GM04503 (cell line): ENCODE results near the gene TMEM184C.

Experiments used
- DNase-seq: peaks from one replicate; pipeline ENCODE4 v3.0.0-alpha.2; 2012; ENCODE audit warnings: low read depth

Gene TMEM184C

GRCh38 chr4:147617173-147617840 is at the start of gene TMEM184C:
TSS of gene TMEM184C (plus strand) at chr4:147617397. CDS start at chr4:147617957, 560 bp downstream.
- peak; percentile 65 for DNase-seq

GRCh38 chr4:147570616-147571015 is 46.6 kb upstream of the TMEM184C start:
- DNase-seq = no peak

DNA sequence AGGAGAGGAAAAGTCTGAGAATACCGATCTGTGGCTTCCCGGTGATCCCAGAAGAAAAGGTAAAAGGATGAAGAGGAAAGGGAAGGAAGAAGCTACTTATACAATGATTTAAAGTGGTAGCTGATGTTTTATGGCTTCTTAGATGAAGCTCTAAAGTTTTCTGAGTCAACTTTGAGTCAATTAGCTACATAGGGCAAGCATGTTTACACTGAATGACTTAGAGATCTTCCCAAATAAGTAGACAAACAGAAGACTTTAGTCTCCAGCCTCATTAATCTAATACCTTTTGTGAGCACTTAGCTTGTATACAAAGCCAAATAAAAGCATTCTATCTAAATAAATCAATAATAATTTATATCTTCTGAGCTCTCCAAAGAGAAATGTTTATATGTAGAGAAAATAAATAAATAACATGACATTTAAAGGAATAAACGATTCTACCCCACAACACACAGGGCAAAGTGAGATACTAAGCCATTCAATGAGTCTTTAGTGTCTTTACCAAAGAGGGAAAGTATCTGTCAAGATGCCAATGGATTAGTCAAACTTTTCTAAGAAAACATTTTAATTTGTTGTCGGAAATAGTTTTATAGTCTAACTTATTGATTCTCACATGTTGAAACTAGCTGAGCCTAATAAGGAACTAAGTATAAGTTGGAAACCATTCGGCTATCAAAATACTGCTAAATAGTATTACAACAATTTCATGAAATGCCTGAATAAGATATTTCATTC is 46.0 kb upstream of the TMEM184C start:
- DNase-seq = no peak

DNA sequence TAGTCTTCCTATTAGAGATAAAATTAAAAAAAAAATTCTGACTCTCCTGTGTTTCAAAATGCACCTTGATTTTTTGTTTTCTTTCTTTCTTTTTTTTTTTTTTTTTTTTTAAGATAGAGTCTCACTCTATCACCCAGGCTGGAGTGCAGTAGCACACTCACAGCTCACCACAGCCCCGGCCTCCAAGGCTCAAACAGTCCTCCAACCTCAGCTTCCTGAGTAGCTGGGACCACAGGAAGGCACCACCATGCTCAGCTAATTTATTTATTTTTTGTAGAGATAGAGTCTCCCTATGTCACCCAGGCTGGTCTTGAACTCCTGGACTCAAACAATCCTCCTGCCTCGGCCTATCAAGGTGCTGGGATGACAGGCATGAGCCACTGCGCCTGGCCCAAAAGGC is 41.1 kb upstream of the TMEM184C start:
- no peak for DNase-seq

DNA sequence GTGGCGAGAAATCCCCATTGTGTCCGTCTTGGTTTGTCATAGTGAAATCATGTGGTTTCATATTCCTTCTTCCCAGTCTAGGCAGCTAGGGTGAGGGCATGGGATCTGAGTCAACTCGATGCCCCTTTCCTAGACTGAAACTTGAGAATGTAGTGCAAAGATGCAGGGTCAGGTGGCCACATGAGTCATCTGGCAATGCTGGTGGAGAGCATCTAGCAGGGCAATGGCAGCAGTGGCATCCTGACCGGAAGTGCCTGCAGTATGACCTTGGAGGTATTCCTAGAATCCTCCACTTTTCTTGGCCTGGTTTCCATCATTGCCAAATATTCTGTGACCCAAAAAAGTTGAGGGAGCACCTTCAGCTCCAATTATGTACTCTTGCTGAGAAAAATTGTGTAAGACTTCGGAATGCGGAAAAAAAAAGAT is 39.1 kb upstream of the TMEM184C start:
- peak; percentile 44 for DNase-seq

DNA sequence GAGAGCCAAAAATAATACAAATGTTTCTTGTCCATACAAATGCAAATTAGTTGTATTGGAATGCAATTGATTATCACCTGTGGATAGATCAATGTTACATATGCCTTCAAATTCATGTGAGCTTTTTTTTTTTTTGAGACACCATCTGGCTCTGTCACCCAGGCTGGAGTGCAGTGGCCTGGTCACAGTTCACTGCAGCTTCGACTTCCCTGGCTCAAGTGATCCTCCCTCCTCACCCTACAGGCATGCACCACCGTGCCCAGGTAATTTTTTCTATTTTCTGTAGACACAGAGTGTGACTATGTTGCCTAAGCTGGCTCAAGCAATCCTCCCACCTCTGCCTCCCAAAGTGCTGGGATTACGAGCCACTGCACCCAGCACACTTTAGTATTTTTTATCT is 38.6 kb upstream of the TMEM184C start:
- DNase-seq = no peak

- no peak for DNase-seq
Measured at GRCh38 chr4:147580396-147580795, 36.8 kb upstream of the TMEM184C start.

- DNase-seq = no peak
Measured at GRCh38 chr4:147581606-147582350, 35.4 kb upstream of the TMEM184C start.

DNA sequence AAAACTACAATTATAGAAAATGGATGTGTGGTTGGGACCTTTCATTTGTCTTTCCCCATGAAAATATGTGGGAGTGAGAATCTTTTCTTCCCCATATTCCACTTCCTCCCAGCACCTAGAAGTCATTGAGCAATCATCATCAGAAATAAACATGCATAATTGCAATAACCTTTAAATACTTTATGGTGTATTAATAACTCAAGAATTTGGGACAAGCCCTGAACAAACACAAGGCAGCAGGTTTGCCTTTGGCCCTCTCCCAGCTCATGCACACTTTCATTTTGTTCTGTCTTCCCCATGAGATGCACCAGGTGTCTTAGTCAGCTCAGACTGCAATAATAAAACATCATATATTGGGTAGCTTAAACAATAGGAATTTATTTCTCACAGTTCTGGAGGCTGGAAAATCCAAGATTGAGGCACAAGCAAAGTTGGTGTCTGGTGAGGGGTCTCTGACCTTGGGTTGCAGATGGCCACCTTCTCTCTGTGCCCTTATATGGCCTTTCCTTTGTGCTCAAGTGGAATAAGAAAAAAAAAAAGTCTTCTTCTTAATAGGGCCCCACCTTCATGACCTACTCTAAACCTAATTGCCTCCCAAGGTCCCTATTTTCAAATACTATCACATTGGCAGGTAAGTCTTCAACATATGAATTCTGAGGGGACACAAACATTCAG is 34.7 kb upstream of the TMEM184C start:
- no peak for DNase-seq

GRCh38 chr4:147583876-147584275 is 33.3 kb upstream of the TMEM184C start:
- DNase-seq = no peak

GRCh38 chr4:147586032-147586431 is 31.2 kb upstream of the TMEM184C start:
- DNase-seq = no peak

DNA sequence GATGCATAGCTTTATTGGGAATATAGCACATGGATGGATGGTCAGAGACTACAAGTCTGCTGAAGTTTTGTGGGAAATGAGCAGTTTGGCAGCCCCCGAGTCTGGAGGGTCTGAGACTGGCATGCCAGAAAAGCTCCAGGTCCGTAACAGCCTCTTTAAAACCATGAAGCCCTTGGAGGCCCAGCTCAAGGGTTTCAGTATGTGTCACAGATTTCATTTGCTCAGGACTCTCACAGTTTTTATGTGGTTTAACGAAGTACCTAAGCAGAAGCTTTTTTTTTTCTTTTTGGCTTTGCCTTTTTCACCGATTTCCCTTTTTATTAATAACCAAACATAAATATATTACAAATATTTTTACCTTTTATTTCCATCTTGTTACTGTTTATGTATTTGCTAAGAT is 30.6 kb upstream of the TMEM184C start:
- no peak for DNase-seq

- DNase-seq = no peak
Measured at GRCh38 chr4:147587041-147587440, 30.2 kb upstream of the TMEM184C start.

DNA sequence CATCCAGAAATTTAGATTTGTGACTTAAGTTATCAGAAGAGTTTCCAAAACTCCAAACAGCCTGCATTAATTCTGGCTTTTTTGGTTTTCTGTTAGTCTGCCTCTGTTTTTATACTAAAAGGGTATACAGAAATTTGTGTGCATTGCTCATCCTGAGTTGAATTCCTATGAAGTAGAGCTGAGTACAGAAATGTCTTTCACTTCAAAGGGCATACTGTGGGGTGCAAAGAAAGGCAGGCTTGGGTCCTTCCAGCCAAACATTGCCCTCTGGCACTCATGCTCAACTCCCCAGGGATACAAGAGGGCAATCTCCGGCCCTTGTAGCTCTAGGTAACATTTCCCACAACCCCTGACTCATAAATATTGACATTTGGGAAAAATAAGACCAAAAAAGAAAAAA is 27.6 kb upstream of the TMEM184C start:
- no peak for DNase-seq

DNA sequence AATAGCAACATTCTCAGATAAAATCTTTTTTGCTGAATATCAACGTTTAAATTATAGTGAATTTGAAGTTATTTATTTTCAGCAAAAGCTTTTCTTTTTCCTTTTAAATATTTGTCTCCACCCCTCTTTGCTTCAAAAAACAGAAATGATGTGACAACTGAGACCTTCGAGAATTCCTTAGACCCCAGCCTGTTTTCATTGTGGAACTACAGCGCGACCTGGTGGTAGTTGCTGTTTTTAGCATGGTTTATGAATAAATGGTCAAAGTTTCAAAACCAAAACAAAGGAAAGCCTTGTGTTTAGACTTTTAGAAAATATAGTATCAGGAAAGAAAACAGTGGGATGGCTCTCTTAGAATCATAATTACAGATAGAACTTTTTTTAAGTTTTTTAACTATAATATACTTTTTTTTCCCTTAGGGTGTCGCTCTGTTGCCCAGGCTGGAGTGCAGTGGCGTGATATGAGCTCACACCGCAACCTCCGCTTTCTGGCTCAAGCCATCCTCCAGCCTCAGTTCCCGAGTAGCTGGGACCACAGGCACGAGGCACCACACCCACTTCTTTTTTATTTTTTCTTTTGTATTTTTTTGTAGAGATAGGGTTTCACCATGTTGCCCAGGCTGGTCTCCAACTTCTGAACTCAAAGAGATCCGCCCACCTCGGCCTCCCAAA is 26.8 kb upstream of the TMEM184C start:
- no peak for DNase-seq

- no peak for DNase-seq
Measured at GRCh38 chr4:147591106-147591505, 26.1 kb upstream of the TMEM184C start.

DNA sequence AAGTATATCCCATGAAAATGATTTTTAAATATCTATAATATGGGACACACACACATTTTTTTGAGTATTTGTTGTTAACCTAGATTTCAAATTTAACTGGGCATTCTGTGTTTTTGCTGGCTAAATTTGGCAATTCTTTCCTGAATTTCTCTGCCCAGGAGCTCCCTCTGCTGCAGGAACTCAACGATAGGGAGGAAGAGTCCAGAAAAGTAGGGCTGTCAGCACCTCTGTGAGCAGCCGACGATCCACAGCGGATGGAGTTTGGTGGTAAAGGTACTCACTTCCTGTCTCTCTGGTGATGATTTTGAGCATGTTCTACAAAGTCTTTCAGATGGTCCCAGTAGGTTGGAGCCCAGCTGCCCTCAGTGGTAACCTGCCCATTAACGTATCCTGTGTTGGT is 23.1 kb upstream of the TMEM184C start:
- DNase-seq = no peak

DNA sequence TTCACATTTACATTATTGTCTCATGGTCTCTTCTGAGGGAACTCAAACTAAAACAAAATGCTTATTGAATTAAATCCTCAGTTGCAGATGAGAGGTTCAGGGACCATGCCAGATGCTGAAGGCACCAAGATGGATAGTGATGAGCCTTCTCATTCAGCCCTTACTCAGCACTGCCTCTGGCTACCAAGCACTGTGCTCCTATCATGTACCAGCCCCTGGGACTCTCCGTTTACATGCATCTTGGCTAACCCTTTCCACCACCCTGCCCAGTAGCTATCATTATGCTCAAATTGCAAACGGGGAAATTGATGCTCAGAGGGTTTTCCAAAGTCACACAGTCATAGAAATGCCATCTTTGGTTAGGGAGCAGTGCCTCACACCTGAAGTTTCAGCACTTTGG is 22.6 kb upstream of the TMEM184C start:
- no peak for DNase-seq

DNA sequence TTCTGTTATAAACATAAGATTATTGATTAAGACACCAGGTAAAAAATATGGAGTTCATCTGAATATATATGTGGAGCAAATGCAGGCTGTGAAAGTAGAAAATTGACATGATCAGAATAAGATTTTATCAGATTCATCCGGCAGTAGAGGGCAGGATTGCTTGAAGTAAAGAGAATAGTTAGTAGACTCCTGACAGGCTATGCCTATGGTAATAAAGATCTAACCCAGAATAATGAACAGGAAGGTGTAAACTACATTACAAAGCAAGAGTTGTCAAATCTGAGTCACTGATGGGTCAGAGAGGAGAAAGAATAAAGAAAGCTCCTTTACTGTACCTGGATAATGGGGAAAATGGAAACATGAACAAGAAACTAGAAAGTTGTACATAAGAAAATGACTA is 20.8 kb upstream of the TMEM184C start:
- no peak for DNase-seq

DNA sequence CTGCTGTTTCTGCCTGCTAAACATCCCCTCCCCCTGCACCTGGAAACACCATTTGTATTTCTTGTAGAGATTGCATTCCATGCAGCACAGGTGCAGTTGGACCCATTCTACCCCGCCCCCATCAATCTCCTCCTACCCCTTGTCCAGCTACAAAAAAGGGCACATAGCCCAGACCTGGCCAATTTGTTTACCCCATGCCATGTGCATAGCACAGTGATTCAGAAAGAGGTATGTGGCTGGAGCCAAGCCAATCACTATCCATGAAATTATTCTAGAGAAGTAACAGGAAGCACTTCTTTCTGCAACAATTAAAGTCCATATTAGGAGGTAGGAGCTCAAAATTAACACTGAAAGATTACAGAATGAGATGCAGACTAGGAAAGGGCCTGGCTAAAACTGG is 20.2 kb upstream of the TMEM184C start:
- DNase-seq = peak; percentile 68

DNA sequence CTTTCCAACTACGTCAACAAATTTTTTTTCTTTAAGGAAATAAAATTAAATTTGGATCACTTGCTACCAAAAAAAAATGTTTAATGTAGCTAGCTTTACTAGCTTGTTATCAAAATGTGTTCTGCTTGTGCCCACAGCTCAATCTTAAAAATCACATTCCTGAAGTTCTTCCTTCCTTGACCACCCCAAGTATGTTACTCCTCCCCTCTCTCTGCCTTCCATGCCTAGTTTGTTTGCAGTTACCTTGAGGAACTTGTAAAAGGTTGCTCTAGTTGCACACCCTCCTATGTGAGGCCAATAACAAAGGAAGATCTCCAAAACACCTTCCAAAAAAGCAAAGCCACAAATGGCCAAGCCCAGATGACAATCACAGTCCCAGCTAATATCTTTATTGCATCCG is 19.6 kb upstream of the TMEM184C start:
- no peak for DNase-seq

DNA sequence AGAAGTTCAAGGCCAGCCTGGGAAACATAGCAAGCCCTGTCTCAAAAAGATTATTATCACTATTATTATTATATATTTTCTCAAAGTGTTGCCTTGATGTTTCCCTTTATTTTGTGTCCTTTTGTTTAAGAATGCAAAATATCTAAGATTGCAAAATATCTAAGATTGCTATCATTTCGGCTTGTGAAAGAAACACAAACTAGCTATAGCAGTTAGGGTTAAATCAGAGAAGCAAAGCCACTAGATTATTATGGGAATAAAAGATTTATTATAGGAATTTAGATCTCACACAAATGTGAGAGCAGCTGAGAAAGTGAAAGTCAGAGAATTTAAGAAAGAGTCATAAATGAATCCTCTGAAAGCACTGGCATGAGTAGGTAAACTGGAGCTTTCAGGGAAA is 18.0 kb upstream of the TMEM184C start:
- DNase-seq = no peak
